Activated naive CD4-positive, alpha-beta T cell treated with anti-CD3 and anti-CD28 coated beads, Interleukin-2, amount 50 U/mL, for 72 hours (primary cell): ENCODE results near the gene MSH3. TPM values are rescaled to one million over a fixed set of nuclear protein-coding genes. Genes with fewer than 3 reads are reported as not detected.
"Not testable (repeated sequence)": the region's sequence is repeated elsewhere in the genome, so short reads cannot be mapped to it uniquely, and the experiment has no call there.

Experiments used
- ATAC-seq, 2 donors: fragments of 150-1000 bp; cut with Tn5 transposase; 2 replicates each; pipeline ENCODE4 v1.10.0; 2021; ENCODE audit warnings: mild to moderate bottlenecking in 2 of 2, moderate library complexity in 2 of 2
- DNase-seq, 2 donors: peaks; one replicate each; pipeline ENCODE4 v3.0.0; 2021 to 2022; ENCODE audit warnings: low spot score in 2 of 2
- H3K27ac Mint-ChIP-seq, 2 donors: one replicate each; pipeline ENCODE4 v1.8.0; 2022; ENCODE audit warnings: mild to moderate bottlenecking in 2 of 2, mixed read lengths in 2 of 2
- H3K36me3 Mint-ChIP-seq, 2 donors: one replicate each; pipeline ENCODE4 v1.8.0; 2022; ENCODE audit warnings: mixed read lengths in 2 of 2
- H3K9me3 Mint-ChIP-seq, 2 donors: one replicate each; pipeline ENCODE4 v1.8.0; 2022; ENCODE audit warnings: mixed read lengths in 2 of 2
- total RNA-seq, 2 donors: library from RNA; stranded (reverse); gene quantifications; one replicate each; pipeline ENCODE4 v1.2.3, GENCODE V29; 2022

Gene MSH3
- total RNA-seq, 2 donors from 2014 or later: 22.5 to 23.2 TPM

DNA sequence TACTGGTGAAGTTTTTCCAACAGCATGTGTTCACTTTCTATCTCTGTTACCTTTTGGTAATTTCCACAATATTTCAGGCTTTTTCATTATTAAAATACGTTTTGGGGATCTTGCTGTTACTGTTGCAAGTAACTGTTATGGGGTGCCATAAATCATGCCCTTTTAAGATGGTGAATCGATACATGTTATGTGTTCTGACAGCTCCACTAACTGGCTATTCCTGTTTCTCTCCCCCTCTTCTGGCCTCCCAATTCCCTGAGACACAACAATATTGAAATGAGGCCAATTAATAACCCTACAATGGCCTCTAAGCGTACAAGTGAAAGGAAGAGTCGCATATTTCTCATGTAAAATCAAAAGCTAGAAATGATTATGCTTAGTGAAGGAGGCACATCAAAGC is 13.1 kb upstream of the MSH3 start:
- Mint-ChIP-seq H3K36me3 (peaks cover 36 to 81% of the 10 kb centered on the region in 2 donors), H3K27ac (no peak overlapping the region), H3K9me3 (no peaks in the 10 kb centered on the region)
- no peak for DNase-seq
- no peak for ATAC-seq

- H3K27ac Mint-ChIP-seq: no peak overlapping the region
Measured at GRCh38 chr5:80644900-80645299, 9.6 kb upstream of the MSH3 start.

GRCh38 chr5:80646926-80647325 is 7.5 kb upstream of the MSH3 start:
- Mint-ChIP-seq H3K9me3 (no peaks in the 10 kb centered on the region), H3K27ac (no peak overlapping the region), H3K36me3 (peaks cover 34 to 50% of the 10 kb centered on the region in 2 donors)
- DNase-seq (no peak), ATAC-seq (no peak)

More at GRCh38 chr5:80644900-80645299, 9.6 kb upstream of the MSH3 start:
- no peak for ATAC-seq
- no peaks in the 10 kb centered on the region for H3K9me3 Mint-ChIP-seq
- no peak for DNase-seq
- peaks cover 37 to 69% of the 10 kb centered on the region in 2 donors for H3K36me3 Mint-ChIP-seq

GRCh38 chr5:80653502-80653901 is 950 bp upstream of the MSH3 start:
- no peak for DNase-seq
- Mint-ChIP-seq H3K9me3 (no peaks in the 10 kb centered on the region), H3K36me3 (peaks cover 27 to 28% of the 10 kb centered on the region in 2 donors), H3K27ac (peak overlapping the region; percentile 89 to 93)
- ATAC-seq: no peak

- no peak for DNase-seq
- peaks cover 26 to 27% of the 10 kb centered on the region in 2 donors for H3K36me3 Mint-ChIP-seq
- peak overlapping the region; percentile 89 to 93 for H3K27ac Mint-ChIP-seq
- no peaks in the 10 kb centered on the region for H3K9me3 Mint-ChIP-seq
- ATAC-seq: peak in 1 of 2 donors; percentile 2
Measured at GRCh38 chr5:80654054-80654390, 430 bp upstream of the MSH3 start.

- DNase-seq (no peak), ATAC-seq (no peak)
- H3K27ac Mint-ChIP-seq: peak overlapping the region; percentile 89 to 92
- H3K9me3 Mint-ChIP-seq: no peaks in the 10 kb centered on the region
- peaks cover 26 to 40% of the 10 kb centered on the region in 2 donors for H3K36me3 Mint-ChIP-seq
Measured at GRCh38 chr5:80655231-80655774, 851 bp downstream of the MSH3 start.

GRCh38 chr5:80656425-80656824 is 2.0 kb downstream of the MSH3 start:
- Mint-ChIP-seq H3K36me3 (peaks cover 26 to 51% of the 10 kb centered on the region in 2 donors), H3K27ac (peak overlapping the region; percentile 79 to 89), H3K9me3 (no peaks in the 10 kb centered on the region)
- ATAC-seq (no peak), DNase-seq (no peak)

GRCh38 chr5:80659106-80659505 is 4.7 kb downstream of the MSH3 start:
- H3K27ac Mint-ChIP-seq: no peak overlapping the region
- H3K36me3 Mint-ChIP-seq: peaks cover 18 to 49% of the 10 kb centered on the region in 2 donors

DNA sequence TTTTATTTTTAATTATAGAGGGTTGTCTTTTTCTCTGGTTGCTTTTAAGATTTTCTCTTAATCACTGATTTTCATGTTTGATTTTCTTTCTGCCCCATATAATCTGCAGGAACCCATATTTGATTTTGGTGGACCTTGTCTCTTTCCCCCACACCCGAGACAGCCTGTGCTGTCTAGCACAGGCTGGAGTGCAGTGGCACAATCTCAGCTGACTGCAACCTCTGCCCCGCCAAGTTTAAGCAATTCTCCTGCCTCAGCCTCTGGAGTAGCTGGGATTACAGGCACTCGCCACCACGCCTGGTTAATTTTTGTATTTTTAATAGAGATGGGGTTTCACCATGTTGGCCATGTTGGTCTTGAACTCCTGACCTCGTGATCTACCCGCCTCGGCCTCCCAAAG is 6.2 kb downstream of the MSH3 start:
- DNase-seq, ATAC-seq, H3K9me3 Mint-ChIP-seq, H3K27ac Mint-ChIP-seq: not testable (repeated sequence)
- peaks cover 16 to 59% of the 10 kb centered on the region in 2 donors for H3K36me3 Mint-ChIP-seq

More at GRCh38 chr5:80659106-80659505, 4.7 kb downstream of the MSH3 start:
- no peaks in the 10 kb centered on the region for H3K9me3 Mint-ChIP-seq
- ATAC-seq: no peak
- no peak for DNase-seq

- Mint-ChIP-seq H3K36me3 (peaks cover 9 to 51% of the 10 kb centered on the region in 2 donors), H3K9me3 (no peaks in the 10 kb centered on the region), H3K27ac (no peak overlapping the region)
- ATAC-seq: peak in 1 of 2 donors; percentile 35
- no peak for DNase-seq
Measured at GRCh38 chr5:80662108-80662507, 7.7 kb downstream of the MSH3 start.

GRCh38 chr5:80665057-80665456 is 10.6 kb downstream of the MSH3 start:
- no peaks in the 10 kb centered on the region for H3K9me3 Mint-ChIP-seq
- DNase-seq (no peak), ATAC-seq (no peak)
- H3K27ac Mint-ChIP-seq: no peak overlapping the region
- peaks cover 9 to 34% of the 10 kb centered on the region in 2 donors for H3K36me3 Mint-ChIP-seq

DNA sequence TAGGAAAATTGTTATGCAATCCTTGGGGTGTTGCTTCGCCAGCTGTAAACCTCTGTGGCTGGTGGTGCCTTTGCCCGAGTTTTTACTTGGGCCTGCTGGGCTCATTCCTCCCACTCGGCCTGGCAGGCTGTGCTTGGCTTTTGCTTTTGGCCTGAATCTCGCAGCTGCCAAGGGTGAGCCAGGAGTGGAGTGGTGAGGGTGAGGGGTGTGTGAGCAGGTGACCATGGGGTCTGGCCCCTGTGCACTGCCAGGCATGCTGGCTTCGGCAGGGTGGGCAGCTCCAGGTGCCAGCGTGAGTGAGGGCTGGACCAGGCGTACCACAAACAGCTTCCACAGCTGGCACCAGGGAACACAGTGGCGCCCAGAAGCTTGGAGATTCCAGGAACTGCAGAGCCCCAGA is 12.9 kb downstream of the MSH3 start:
- DNase-seq (no peak), ATAC-seq (no peak)
- no peak overlapping the region for H3K27ac Mint-ChIP-seq
- H3K9me3 Mint-ChIP-seq: no peaks in the 10 kb centered on the region
- H3K36me3 Mint-ChIP-seq: peaks cover 9 to 16% of the 10 kb centered on the region in 2 donors

DNA sequence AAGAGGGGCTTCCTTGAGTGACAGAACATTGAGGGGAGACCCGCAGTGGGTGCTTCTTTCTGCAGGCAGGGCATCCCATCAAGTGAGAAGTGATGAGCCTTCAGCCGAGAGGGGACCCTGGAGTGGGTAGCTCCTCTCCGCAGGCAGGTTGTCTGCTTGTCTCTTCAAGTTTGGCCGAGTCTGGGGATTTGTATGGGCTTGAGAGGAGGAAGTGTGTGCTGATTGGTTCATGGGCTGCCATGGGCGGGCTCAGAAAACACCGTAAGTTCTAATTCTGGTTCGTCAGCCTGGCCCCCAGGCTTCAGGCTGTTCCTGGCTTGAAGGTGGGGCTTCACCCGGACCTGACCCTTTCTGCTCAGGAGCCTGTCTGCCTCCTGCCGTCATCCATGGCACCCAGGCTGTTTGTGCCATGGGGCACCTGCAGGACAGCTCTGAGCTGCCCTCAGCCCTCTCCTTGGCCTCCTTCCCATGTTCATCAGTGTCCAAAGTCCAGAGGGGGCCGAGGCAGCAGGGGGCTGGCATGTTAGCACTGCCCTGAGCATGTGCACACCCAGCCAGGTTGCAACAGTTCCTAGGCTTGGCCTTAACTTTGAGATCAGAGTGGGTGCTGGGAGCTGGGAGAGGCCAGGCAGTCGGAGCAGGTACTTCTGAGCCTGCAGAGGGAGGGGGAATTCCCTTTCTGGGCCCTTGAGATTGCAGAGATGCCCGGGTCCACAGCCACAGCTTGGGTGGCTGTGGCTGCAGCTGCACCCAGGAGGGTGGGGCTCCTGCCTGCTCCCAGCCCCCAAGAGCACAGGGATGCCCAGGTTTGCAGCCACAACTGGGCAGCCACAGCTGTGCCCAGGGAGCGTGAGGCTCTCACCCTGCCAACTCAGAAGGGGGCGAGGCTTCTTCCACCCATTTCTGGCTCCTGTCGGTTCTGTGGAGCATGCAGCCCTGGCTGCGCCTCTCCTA is 13.8 kb downstream of the MSH3 start:
- DNase-seq: no peak
- Mint-ChIP-seq H3K27ac (peak overlapping the region in 1 of 2 donors; percentile 40), H3K9me3 (no peaks in the 10 kb centered on the region), H3K36me3 (peaks cover 6 to 22% of the 10 kb centered on the region in 2 donors)
- peak in 1 of 2 donors; percentile 35 for ATAC-seq

- Mint-ChIP-seq H3K9me3 (no peaks in the 10 kb centered on the region), H3K36me3 (peaks cover 4 to 10% of the 10 kb centered on the region in 2 donors)
- peak; percentile 75 to 80 for ATAC-seq
Measured at GRCh38 chr5:80672140-80672736, 17.8 kb downstream of the MSH3 start.

GRCh38 chr5:80676706-80677105 is 22.3 kb downstream of the MSH3 start:
- H3K36me3 Mint-ChIP-seq: peaks cover 4 to 17% of the 10 kb centered on the region in 2 donors

More at GRCh38 chr5:80672140-80672736, 17.8 kb downstream of the MSH3 start:
- H3K27ac Mint-ChIP-seq: no peak overlapping the region
- peak in 1 of 2 donors; percentile 72 for DNase-seq

DNA sequence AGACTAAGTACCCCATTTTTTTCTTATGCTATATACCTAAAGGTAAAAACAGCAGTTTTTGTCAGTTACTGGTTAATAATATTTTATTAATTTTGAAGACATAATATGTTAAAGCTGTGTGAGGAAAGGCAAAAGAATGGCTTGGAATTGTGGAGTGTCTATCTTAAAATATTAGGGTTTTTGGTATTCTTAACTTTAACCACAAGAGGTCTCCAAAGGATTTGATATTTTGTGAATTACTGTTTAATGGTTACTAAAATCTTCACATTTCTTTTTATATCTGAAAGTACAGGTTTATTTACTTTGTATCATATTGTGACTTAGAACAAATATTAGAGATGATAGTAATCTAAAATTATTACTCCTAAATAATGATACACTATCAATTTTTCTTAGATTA is 32.3 kb downstream of the MSH3 start:
- Mint-ChIP-seq H3K9me3 (no peaks in the 10 kb centered on the region), H3K36me3 (peaks cover 4 to 13% of the 10 kb centered on the region in 2 donors), H3K27ac (no peak overlapping the region)
- DNase-seq (no peak), ATAC-seq (no peak)

More at GRCh38 chr5:80676706-80677105, 22.3 kb downstream of the MSH3 start:
- H3K9me3 Mint-ChIP-seq: no peaks in the 10 kb centered on the region
- no peak overlapping the region for H3K27ac Mint-ChIP-seq
- ATAC-seq (no peak), DNase-seq (no peak)
